K562 (cell line): ENCODE results near the gene SIRT7. TPM values are rescaled to one million over a fixed set of nuclear protein-coding genes. Genes with fewer than 3 reads are reported as not detected.
A peak's percentile ranks its signal among the peaks of the same experiment; 100 is the strongest.

Experiments
- ATF1 ChIP-seq, 2 experiments: fragments of 450-650 bp in 1 of 2; IDR thresholded peaks; 2 replicates each; pipeline ENCODE4 v1.6.1; 2016; ENCODE audit warnings: missing compliant biosample characterization in 1 of 2, missing genetic modification characterization in 1 of 2
- CSDE1 ChIP-seq, 2 experiments: fragments of 450-650 bp; IDR thresholded peaks; 2 replicates each; pipeline ENCODE4 v1.6.1; 2016; ENCODE audit warnings: mild to moderate bottlenecking in 1 of 2
- CTBP1 ChIP-seq: fragments of 450-650 bp; IDR thresholded peaks from 2 replicates; pipeline ENCODE4 v1.6.1; 2016; ENCODE audit warnings: borderline replicate concordance
- DPF2 ChIP-seq: fragments of 450-650 bp; IDR thresholded peaks from 2 replicates; pipeline ENCODE4 v1.6.1; 2016
- E2F1 ChIP-seq: sonication (generic); formaldehyde crosslinking; IDR thresholded peaks from 2 replicates; pipeline ENCODE4 v1.8.1; 2023; ENCODE audit warnings: mild to moderate bottlenecking, missing genetic modification reagents, moderate library complexity
- HDAC3 ChIP-seq: fragments of 450-650 bp; IDR thresholded peaks from 2 replicates; pipeline ENCODE4 v1.6.1; 2018; ENCODE audit warnings: borderline replicate concordance, mild to moderate bottlenecking, moderate library complexity; ENCODE audit not compliant: partially characterized antibody
- HMGN3 ChIP-seq: IDR thresholded peaks from 2 replicates; pipeline ENCODE4 v1.6.1; 2011; ENCODE audit warnings: borderline replicate concordance, low read depth, mild to moderate bottlenecking, mixed read lengths, low read length; ENCODE audit not compliant: insufficient read length; ENCODE audit errors: extremely low read depth
- JUN ChIP-seq, 2 experiments: sonication (generic) in 1 of 2; formaldehyde crosslinking in 1 of 2; IDR thresholded peaks; 2 replicates each; pipeline versions ENCODE4 v1.6.1 to v1.8.0; 2012 to 2022; ENCODE audit warnings: borderline replicate concordance in 2 of 2, mild to moderate bottlenecking in 2 of 2, improper control_type of control experiment in 1 of 2, low read depth in 1 of 2, low read length in 1 of 2, missing genetic modification reagents in 1 of 2
- NFIC ChIP-seq: fragments of 450-650 bp; IDR thresholded peaks from 2 replicates; pipeline ENCODE4 v1.6.1; 2017; ENCODE audit warnings: mild to moderate bottlenecking, inconsistent platforms
- RCOR1 ChIP-seq, 2 experiments: IDR thresholded peaks; 2 replicates each; pipeline ENCODE4 v1.6.1; 2012; ENCODE audit warnings: low read depth in 2 of 2, low read length in 2 of 2, borderline replicate concordance in 1 of 2, improper control_type of control experiment in 1 of 2
- SLC30A9 ChIP-seq: fragments of 250-450 bp; sonication (Bioruptor Pico); IDR thresholded peaks from 2 replicates; pipeline ENCODE4 v1.8.0; 2022; ENCODE audit warnings: mild to moderate bottlenecking, moderate library complexity
- SMARCE1 ChIP-seq: fragments of 450-650 bp; IDR thresholded peaks from 2 replicates; pipeline ENCODE4 v1.7.1; 2016; ENCODE audit warnings: mild to moderate bottlenecking
- ZNF318 ChIP-seq, 2 experiments: fragments of 450-650 bp; IDR thresholded peaks; 2 replicates each; pipeline ENCODE4 v1.6.1; 2016; ENCODE audit warnings: mild to moderate bottlenecking in 2 of 2, borderline replicate concordance in 1 of 2, low read depth in 1 of 2, moderate library complexity in 1 of 2
- ZNF639 ChIP-seq, 2 experiments: fragments of 200-800 bp in 1 of 2; sonication (Bioruptor generic) in 1 of 2; sonication (generic) in 1 of 2; formaldehyde crosslinking in 1 of 2; IDR thresholded peaks in 1 of 2; conservative IDR thresholded peaks in 1 of 2; 2 replicates each; pipeline versions ENCODE4 v1.5.0 to v1.6.1; 2016 to 2020; ENCODE audit warnings: missing compliant biosample characterization in 1 of 2, missing genetic modification characterization in 1 of 2, missing genetic modification reagents in 1 of 2
- polyA plus RNA-seq, 8 experiments: library from polyadenylated mRNA; depleted of rRNA in 4 of 8; stranded (reverse) in 5 of 8; unstranded in 3 of 8; fragments of >200 nt; fragmentation: Nextera tagmentation in 2 of 8; fragmentation: Illumina TruSeq in 1 of 8; extraction: Ambion mirVana in 2 of 8; extraction: Trizol in 1 of 8; gene quantifications; 2 replicates each; pipeline versions ENCODE4 v1.2.1 to v1.2.3, GENCODE V29; 2011 to 2014; ENCODE audit warnings: inconsistent platforms in 1 of 8, missing spikeins in 1 of 8
- total RNA-seq, 7 experiments: library from RNA; depleted of rRNA in 6 of 7; stranded (reverse); fragments of >200 nt in 6 of 7; fragmentation: Illumina TruSeq in 2 of 7; extraction: Trizol in 2 of 7; gene quantifications; 2 replicates each; pipeline versions ENCODE4 v1.2.1 to v1.2.3, GENCODE V29; 2011 to 2021; ENCODE audit warnings: low replicate concordance in 1 of 7

Gene SIRT7
- total and polyA plus RNA-seq, 9 of the 15 experiments (the other 6 are each of a cell fraction or from before 2014, with no cell fraction given): 1.6 to 54.8 (median 20.3) TPM

- TF ChIP-seq NFIC: 0 out of 2 replicates have a peak, but pooled peaks have one; percentile 8
- no peak for TF ChIP-seq CSDE1 (IDR thresholded peaks at IDR 0.05)
- TF ChIP-seq CTBP1: peak; percentile 82
- TF ChIP-seq HMGN3: peak; percentile 84
- TF ChIP-seq JUN (IDR thresholded peaks at IDR 0.05; ENCODE audit: borderline replicate concordance, low read depth, low read length): peak; percentile 49; the same call in 1 of the 2 replicates
- no peak for TF ChIP-seq JUN (CRISPR knock-in tag; IDR thresholded peaks at IDR 0.05; ENCODE audit: borderline replicate concordance)
- peak in 1 of 2 experiments; percentile 73; a peak in 2 of 4 replicates for TF ChIP-seq RCOR1 (IDR thresholded peaks at IDR 0.05; ENCODE audit: borderline replicate concordance in 1 of 2, low read depth in 2 of 2, low read length in 2 of 2)
- no peak for TF ChIP-seq ATF1 (CRISPR knock-in tag; IDR thresholded peaks at IDR 0.05)
- peak; percentile 47 for TF ChIP-seq ATF1 (tag; IDR thresholded peaks at IDR 0.05)
- TF ChIP-seq ZNF318 (IDR thresholded peaks at IDR 0.05; ENCODE audit: borderline replicate concordance in 1 of 2, low read depth in 1 of 2): peak in 1 of 2 experiments; percentile 62; a peak in 1 of 4 replicates
- no peak for TF ChIP-seq HDAC3
- TF ChIP-seq SMARCE1: peak; percentile 62
- TF ChIP-seq DPF2: peak; percentile 79
- TF ChIP-seq ZNF639 (CRISPR knock-in tag; conservative IDR thresholded peaks at IDR 0.05 in 1 of 2, IDR thresholded peaks at IDR 0.05 in 1 of 2): 0 out of 4 replicates have a peak, but pooled peaks of 1 of the 2 experiments have one; percentile 2
- TF ChIP-seq SLC30A9: no peak
- no peak for TF ChIP-seq E2F1 (CRISPR knock-in tag)
Measured at GRCh38 chr17:81923302-81924260, 5.6 kb upstream of the SIRT7 start (continued).
